Esophagus squamous epithelium (tissue), 4 donors: Measurements from ENCODE around the gene SLC2A5.

Experiments
- CTCF ChIP-seq, 6 experiments: fragments of 450-650 bp in 4 of 6; fragments of 200-600 bp in 2 of 6; sonication (generic) in 2 of 6; IDR thresholded peaks; one replicate each; pipeline ENCODE4 v1.5.1; 2016 to 2019; ENCODE audit warnings: antibody characterized with exemption in 6 of 6, mild to moderate bottlenecking in 4 of 6, moderate library complexity in 4 of 6
- POLR2A ChIP-seq, 4 donors: fragments of 450-650 bp; IDR thresholded peaks; one replicate each; pipeline ENCODE4 v1.6.1; 2017; ENCODE audit warnings: antibody characterized with exemption in 4 of 4, mild to moderate bottlenecking in 4 of 4, moderate library complexity in 3 of 4

DNA sequence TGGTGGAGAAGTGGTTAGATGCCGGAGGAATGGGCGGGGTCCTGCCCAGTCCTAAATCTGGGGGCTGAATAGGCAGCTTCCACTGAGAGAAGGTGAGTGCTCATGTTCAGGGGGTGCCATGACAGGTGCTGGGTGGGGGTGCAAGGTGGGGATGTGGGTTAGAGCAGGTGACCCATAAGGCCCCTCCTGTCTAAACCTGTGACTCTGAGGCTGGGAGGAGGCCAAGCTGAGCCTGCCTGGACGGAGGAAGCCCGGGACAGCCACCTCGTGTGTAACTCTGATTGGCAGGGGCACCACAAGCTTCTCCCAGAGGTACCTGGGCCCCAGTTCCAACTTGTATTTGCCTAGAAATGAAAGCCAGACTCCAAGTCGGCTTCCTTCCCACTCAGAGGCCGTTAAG, 48.8 kb upstream of the SLC2A5 start:
- TF ChIP-seq CTCF (IDR thresholded peaks at IDR 0.05) (no peak), POLR2A (IDR thresholded peaks at IDR 0.05) (no peak)
